LNCaP clone FGC (cell line): ENCODE results near the gene HMGN4.

Experiments used
- DNase-seq: peaks from one replicate; pipeline ENCODE4 v3.0.0-alpha.2; 2011; ENCODE audit warnings: low read depth
- H3K4me3 ChIP-seq: 2 replicates; pipeline ENCODE4 v1.5.1; 2011; ENCODE audit warnings: mild to moderate bottlenecking, low read depth, low read length, control low read depth
- CTCF ChIP-seq: IDR thresholded peaks from 2 replicates; pipeline ENCODE4 v1.5.1; 2012; ENCODE audit warnings: mild to moderate bottlenecking; ENCODE audit not compliant: control insufficient read depth, insufficient read depth; ENCODE audit errors: extremely low read depth

Gene HMGN4

GRCh38 chr6:26561533-26562466 is 23.6 kb downstream of the HMGN4 start:
- no peak for DNase-seq
- H3K4me3 ChIP-seq, result no peak overlapping the region
- TF ChIP-seq CTCF, result no peak

DNA sequence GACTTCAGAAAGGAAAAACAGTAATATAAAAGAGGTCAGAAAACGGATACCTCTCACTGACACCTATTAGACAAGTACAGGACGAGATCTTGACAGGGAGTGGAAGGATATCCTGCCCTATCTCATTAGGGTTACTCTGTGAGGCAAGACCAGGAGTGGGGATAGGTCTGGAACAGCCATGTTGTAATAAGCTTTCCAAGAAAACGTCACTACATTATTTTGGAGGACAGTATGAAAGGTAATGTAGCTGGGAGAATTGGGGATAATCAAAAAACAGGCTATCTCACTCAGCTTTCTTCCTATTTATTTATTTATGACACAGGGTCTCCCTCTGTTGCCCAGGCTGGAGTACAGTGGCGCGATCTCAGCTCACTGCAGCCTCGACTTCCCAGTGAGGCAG is 25.3 kb downstream of the HMGN4 start:
- no peak for TF ChIP-seq CTCF
- DNase-seq, result no peak
- H3K4me3 ChIP-seq, result no peak overlapping the region

DNA sequence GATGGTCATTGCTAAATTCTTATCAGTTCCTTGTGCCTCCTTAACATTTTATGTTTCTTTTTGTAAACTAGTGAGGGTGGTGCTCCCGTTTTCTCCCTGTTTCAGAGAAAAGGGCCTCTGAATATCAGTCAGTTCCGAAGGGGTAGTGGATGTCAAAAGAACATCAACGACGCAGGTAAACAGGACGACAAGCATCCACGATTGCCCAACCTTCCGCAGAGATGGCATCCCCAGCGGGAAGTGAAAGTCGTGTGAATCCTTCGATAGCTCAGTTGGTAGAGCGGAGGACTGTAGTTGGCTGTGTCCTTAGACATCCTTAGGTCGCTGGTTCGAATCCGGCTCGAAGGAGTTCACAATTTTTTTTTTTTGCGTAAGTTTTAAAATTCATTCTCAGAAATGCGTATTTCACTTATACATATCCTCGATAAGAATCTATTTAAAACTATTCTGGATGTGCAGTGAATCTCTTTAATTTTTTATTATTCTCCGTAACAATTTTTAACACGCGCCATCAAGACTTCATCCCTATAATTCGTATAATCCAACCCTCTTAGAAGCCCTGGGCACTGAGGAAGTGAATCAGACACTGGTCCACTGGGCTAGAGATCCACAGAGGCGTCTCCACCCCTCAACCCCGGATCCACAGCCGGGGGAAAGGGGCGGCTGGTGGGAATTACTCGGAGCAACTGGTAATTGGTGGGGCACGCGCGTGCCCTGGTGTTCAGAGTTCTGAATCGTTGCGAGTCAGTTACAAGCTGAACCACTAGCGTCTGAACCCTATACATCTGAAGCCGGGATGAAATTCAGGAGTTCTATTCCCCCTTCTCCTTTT is 30.7 kb downstream of the HMGN4 start:
- TF ChIP-seq CTCF, result no peak
- peak; percentile 88 for DNase-seq
- H3K4me3 ChIP-seq, result peak overlapping the region; percentile 63

DNA sequence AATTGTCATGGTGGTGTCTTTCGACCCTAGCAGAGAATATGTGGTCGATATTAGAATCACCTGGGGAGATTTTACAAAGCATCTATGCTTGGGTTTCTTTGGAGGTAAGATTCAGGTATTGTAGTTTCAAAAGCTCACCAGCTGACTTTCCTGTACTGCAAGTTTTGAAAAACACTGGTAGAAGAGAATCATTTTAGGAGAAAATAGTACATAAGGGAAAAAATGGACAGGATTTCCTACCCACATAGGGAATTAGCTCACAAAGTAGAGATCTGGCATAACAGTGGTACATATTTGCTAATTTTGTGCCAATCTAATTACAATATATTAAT is 31.2 kb downstream of the HMGN4 start:
- DNase-seq, result no peak
- peak overlapping the region; percentile 63 for H3K4me3 ChIP-seq
- TF ChIP-seq CTCF, result no peak

DNA sequence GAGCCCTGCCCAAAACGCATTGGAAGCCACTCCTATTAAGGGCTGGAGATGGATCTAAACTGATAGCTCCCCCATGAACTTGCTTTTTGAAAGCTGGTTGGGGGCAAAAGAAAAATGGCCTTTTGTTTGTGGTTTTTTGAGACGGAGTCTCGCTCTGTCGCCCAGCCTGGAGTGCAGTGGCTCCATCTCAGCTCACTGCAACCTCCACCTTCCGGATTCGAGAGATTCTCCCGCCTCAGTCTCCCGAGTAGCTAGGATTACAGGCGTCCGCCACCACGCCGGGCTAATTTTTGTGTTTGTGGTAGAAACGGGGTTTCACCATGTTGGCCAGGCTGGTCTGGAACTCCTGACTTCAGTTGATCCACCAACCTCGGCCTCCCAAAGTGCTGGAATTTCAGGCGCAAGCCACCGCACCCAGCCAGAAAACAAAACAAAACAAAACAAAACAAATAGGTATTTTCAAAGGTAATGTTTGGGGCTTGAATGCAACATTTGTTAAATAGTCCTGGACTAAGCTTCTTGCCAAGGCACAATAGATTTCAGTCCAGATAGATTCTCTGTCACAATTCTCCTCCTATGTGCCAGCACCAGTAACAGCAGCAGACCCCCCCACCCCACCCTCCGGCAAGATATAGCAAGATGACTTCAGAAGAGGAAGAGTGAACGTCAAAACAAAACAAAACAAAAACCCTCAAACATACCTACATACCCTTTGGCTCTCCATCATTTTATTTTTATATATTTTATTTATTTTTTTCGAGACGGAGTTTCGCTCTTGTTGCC is 32.1 kb downstream of the HMGN4 start:
- TF ChIP-seq CTCF, result no peak
- H3K4me3 ChIP-seq, result no peak overlapping the region

DNA sequence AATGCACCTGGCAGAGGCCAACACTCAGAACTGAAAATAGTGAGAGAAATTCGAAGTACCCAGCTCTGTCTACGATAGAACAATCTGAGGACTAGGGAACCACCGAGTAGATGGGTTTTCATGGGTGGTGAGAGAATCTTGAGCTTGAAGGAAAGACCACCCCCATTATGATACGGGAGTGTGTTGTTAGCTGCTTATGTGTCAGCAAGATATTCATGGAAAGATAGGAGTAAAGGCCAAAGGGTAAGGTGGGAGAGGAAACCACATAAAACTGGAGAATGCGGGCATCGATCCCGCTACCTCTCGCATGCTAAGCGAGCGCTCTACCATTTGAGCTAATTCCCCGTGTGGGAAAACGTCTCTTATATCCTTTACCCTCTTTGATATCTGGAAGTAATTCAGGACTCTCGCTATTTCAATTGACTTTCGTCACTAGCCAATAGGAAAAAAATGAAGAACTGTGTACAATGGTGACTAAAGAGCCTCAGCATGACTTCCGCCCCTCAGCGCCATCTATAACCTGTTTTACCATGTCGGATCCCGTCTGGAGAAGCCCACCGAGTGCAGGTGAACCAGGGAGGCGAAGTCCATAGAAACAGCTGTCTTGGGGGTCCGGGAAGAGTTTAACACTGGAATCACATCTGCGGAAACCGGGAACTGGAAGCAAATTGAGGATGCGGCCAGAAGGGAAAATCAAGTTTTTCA is 33.6 kb downstream of the HMGN4 start:
- peak; percentile 78 for DNase-seq

More for the DNA sequence above, 32.1 kb downstream of the HMGN4 start:
- DNase-seq, result no peak

More for the DNA sequence above, 33.6 kb downstream of the HMGN4 start:
- peak overlapping the region; percentile 62 for H3K4me3 ChIP-seq
- TF ChIP-seq CTCF, result no peak
